Smooth muscle cell (in vitro differentiated cells): ENCODE results near the gene PKLR. TPM values are rescaled to one million over a fixed set of nuclear protein-coding genes. Genes with fewer than 3 reads are reported as not detected.

Experiments
- DNase-seq: peaks from one replicate; lab custom pipeline; 2025; ENCODE audit not compliant: unreplicated experiment; lab: John Stamatoyannopoulos, UW
- H2AFZ ChIP-seq: fragments of 200-600 bp; sonication (generic); 2 replicates; pipeline ENCODE4 v1.6.0; 2016; ENCODE audit warnings: antibody characterized with exemption, low read depth, mild to moderate bottlenecking
- H3F3A ChIP-seq: fragments of 200-600 bp; sonication (generic); 2 replicates; pipeline ENCODE4 v1.6.0; 2017; ENCODE audit warnings: antibody characterized with exemption, low read depth
- H3K27ac ChIP-seq: fragments of 200-600 bp; sonication (generic); 2 replicates; pipeline ENCODE4 v1.5.1; 2016; ENCODE audit warnings: low read depth, mild to moderate bottlenecking
- H3K27me3 ChIP-seq: fragments of 200-600 bp; sonication (generic); 2 replicates; pipeline ENCODE4 v1.6.1; 2016; ENCODE audit warnings: low read depth, mild to moderate bottlenecking
- H3K36me3 ChIP-seq: fragments of 200-600 bp; sonication (generic); 2 replicates; pipeline ENCODE4 v1.5.1; 2016; ENCODE audit warnings: low read depth
- H3K4me1 ChIP-seq: fragments of 200-600 bp; sonication (generic); 2 replicates; pipeline ENCODE4 v1.5.1; 2016; ENCODE audit warnings: low read depth
- H3K4me2 ChIP-seq: fragments of 200-600 bp; sonication (generic); 2 replicates; pipeline ENCODE4 v1.6.0; 2016; ENCODE audit warnings: mild to moderate bottlenecking
- H3K4me3 ChIP-seq: fragments of 200-600 bp; sonication (generic); 2 replicates; pipeline ENCODE4 v1.5.1; 2016; ENCODE audit warnings: mild to moderate bottlenecking
- H3K79me2 ChIP-seq: fragments of 200-600 bp; sonication (generic); 2 replicates; pipeline ENCODE4 v1.6.0; 2016; ENCODE audit warnings: low read depth, mild to moderate bottlenecking
- H3K9ac ChIP-seq: fragments of 200-600 bp; sonication (generic); 2 replicates; pipeline ENCODE4 v1.6.0; 2016; ENCODE audit warnings: low read depth
- H3K9me3 ChIP-seq: fragments of 200-600 bp; sonication (generic); replicated peaks from 2 replicates; pipeline ENCODE4 v1.5.1; 2016; ENCODE audit warnings: low read depth
- H4K20me1 ChIP-seq: fragments of 200-600 bp; sonication (generic); 2 replicates; pipeline ENCODE4 v1.6.0; 2016; ENCODE audit warnings: low read depth
- WGBS: methylation state at CpG from one replicate; pipeline ENCODE4 v1.1.7; 2016; ENCODE audit warnings: low lambda C conversion rate; 5-methylcytosine and 5-hydroxymethylcytosine counted together
- polyA plus RNA-seq: library from polyadenylated mRNA; unstranded; fragments of >200 nt; fragmentation: Nextera tagmentation; extraction: Ambion mirVana; gene quantifications from 2 replicates; pipeline ENCODE4 v1.2.1, GENCODE V29; 2016
- total RNA-seq: library from RNA; depleted of rRNA; stranded (reverse); fragments of >200 nt; gene quantifications from 2 replicates; pipeline ENCODE4 v1.2.3, GENCODE V29; 2014
- TF ChIP-seq, protein P1 (sequence below): fragments of 200-600 bp; sonication (generic); IDR thresholded peaks from 2 replicates; pipeline ENCODE4 v1.5.1; 2017; ENCODE audit warnings: borderline replicate concordance, mild to moderate bottlenecking, antibody characterized with exemption; ENCODE audit not compliant: insufficient read depth, poor library complexity, severe bottlenecking

The PKLR gene
- total and polyA plus RNA-seq, 2 experiments from 2014 or later: not detected

DNA sequence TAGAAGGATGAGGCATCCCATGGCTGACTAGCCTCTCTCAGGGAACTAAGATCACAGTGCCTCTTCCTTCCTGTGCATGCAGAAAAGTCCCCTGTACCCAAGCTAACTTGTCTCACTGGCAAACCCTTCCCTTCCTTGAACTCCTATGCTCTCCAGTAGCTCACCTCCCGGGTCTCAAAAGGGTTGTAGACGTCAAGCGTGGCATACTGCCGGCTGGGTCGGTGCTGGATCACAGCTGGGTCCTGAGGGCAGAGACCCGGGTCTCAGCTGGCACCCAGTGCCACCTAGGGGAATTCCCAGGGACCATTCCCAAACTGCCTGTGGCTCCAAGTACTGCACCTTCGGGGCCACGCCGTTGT, 39.8 kb downstream of the PKLR start:
- TF ChIP-seq, protein P1, sequence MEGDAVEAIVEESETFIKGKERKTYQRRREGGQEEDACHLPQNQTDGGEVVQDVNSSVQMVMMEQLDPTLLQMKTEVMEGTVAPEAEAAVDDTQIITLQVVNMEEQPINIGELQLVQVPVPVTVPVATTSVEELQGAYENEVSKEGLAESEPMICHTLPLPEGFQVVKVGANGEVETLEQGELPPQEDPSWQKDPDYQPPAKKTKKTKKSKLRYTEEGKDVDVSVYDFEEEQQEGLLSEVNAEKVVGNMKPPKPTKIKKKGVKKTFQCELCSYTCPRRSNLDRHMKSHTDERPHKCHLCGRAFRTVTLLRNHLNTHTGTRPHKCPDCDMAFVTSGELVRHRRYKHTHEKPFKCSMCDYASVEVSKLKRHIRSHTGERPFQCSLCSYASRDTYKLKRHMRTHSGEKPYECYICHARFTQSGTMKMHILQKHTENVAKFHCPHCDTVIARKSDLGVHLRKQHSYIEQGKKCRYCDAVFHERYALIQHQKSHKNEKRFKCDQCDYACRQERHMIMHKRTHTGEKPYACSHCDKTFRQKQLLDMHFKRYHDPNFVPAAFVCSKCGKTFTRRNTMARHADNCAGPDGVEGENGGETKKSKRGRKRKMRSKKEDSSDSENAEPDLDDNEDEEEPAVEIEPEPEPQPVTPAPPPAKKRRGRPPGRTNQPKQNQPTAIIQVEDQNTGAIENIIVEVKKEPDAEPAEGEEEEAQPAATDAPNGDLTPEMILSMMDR: no peak
- Histone ChIP-seq H2AFZ (peak overlapping the region; percentile 57), H3K79me2 (peaks cover 18% of the 10 kb centered on the region), H3K4me2 (peak overlapping the region; percentile 91), H3K36me3 (peaks cover 4% of the 10 kb centered on the region), H3K27ac (peak overlapping the region; percentile 49), H3K9me3 (no peaks in the 10 kb centered on the region), H3F3A (peaks cover 36% of the 10 kb centered on the region), H3K4me3 (peak overlapping the region; percentile 80), H3K4me1 (peaks cover 8% of the 10 kb centered on the region), H3K27me3 (no peaks in the 10 kb centered on the region), H3K9ac (peak overlapping the region; percentile 74), H4K20me1 (no peaks in the 10 kb centered on the region)
- no peak for DNase-seq
- WGBS: 3% methylated on average over 9 of the region's 9 CpGs

DNA sequence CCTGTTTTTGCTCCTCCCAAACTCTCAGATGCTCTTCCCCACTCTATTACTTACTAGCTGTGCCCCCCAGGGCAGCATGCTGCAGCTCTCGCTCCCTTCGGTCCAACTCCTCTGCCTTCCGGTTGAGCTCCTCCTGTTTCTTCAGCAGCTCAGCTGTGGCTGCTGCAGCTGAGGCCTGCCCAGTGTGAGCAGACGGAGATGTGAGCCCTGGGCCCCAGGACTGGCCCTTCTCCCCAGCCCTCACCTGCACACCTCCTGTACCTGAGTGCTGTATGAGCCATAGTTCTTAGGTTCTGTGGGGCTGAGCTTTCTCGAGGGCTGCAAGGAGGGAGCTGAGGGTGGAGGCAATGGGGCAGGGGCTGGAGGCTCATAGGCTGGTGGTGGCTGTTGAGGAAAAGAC, 41.0 kb downstream of the PKLR start:
- Histone ChIP-seq H3K27me3 (no peaks in the 10 kb centered on the region), H3K4me1 (peaks cover 11% of the 10 kb centered on the region), H3K27ac (no peak overlapping the region), H4K20me1 (no peaks in the 10 kb centered on the region), H3K4me2 (no peak overlapping the region), H3K9ac (no peak overlapping the region), H3K9me3 (no peaks in the 10 kb centered on the region), H3K36me3 (no peaks in the 10 kb centered on the region), H3K4me3 (no peak overlapping the region), H2AFZ (no peak overlapping the region), H3K79me2 (peaks cover 18% of the 10 kb centered on the region), H3F3A (peaks cover 35% of the 10 kb centered on the region)
- WGBS: 98% methylated on average over 5 of the region's 5 CpGs
- DNase-seq: no peak
- TF ChIP-seq, protein P1: no peak

DNA sequence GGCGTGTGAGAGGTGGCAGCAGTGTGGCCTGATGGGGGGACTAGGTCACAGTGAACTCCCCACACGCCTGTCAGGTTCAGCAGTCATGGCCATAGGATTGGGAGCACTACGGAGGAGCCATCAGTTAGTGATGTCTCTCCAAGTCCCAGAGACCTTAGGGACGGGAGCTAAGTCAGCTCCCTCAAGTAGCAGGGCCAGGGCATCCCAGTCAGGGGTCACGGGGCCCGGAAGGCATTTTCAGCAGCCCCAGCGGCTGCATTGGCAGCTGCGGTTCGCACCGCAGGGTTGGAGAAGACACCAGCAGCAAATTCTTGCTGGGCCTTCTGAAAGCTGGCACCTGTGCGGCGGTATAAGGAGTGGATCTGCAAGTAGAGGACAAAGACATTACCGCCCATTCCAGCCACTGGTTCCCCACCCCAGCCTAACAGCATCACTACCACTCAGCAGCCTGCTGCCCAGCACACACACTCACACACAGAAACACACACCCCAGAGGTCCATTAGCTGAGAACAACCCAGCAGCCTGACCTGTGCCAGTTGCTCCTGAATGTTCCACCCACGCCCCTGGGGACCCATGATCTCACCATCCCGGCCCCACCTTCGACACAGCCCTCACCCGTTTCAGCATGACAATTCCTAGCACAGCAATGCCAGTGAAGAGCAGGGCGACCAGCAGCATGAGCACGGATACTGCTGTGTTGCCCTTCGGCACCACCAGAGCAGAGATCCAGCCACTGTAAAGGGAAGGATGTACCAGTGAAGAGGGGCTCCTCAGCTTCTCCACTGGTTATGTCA, 45.0 kb downstream of the PKLR start:
- Histone ChIP-seq H3K27ac (peak overlapping the region; percentile 60), H3K27me3 (no peaks in the 10 kb centered on the region), H3K4me3 (peak overlapping the region; percentile 89), H3K36me3 (no peaks in the 10 kb centered on the region), H2AFZ (peak overlapping the region; percentile 69), H3K4me1 (peaks cover 29% of the 10 kb centered on the region), H3K79me2 (peaks cover 20% of the 10 kb centered on the region), H3K9ac (no peak overlapping the region), H3F3A (peaks cover 15% of the 10 kb centered on the region), H3K4me2 (peak overlapping the region; percentile 100), H4K20me1 (no peaks in the 10 kb centered on the region), H3K9me3 (no peaks in the 10 kb centered on the region)
- no peak for DNase-seq
- TF ChIP-seq, protein P1: no peak
- 89% methylated on average over 20 of the region's 20 CpGs for WGBS
